Left lung (tissue), 10 donors: ENCODE results near the gene FLRT1. TPM values are rescaled to one million over a fixed set of nuclear protein-coding genes. Genes with fewer than 3 reads are reported as not detected.

Source experiments
- ATAC-seq: fragments of 200-7000 bp; cut with Tn5 transposase; one replicate; pipeline ENCODE4 v1.9.1; 2020; ENCODE audit warnings: moderate library complexity
- DNase-seq, 4 donors: peaks; one replicate each; pipeline ENCODE4 v3.0.0-alpha.2; 2013 to 2020
- H3K27ac ChIP-seq, 2 donors: fragments of 200-600 bp; sonication (generic) in 1 of 2; one replicate each; pipeline versions ENCODE4 v1.5.0 to v1.8.0; 2020 to 2021
- H3K27me3 ChIP-seq, 2 donors: fragments of 200-600 bp; sonication (generic) in 1 of 2; one replicate each; pipeline versions ENCODE4 v1.5.0 to v1.8.0; 2020 to 2021
- H3K36me3 ChIP-seq, 2 donors: fragments of 200-600 bp; sonication (generic) in 1 of 2; one replicate each; pipeline versions ENCODE4 v1.5.0 to v1.8.0; 2020 to 2021
- H3K4me1 ChIP-seq, 2 donors: fragments of 200-600 bp; one replicate each; pipeline ENCODE4 v1.8.0; 2021
- H3K4me3 ChIP-seq, 2 donors: fragments of 200-600 bp; sonication (generic) in 1 of 2; one replicate each; pipeline versions ENCODE4 v1.5.0 to v1.8.0; 2020 to 2021; ENCODE audit warnings: mild to moderate bottlenecking in 1 of 2
- H3K9me3 ChIP-seq, 2 donors: fragments of 200-600 bp; sonication (generic) in 1 of 2; one replicate each; pipeline versions ENCODE4 v1.5.0 to v1.8.0; 2020 to 2021
- intact Hi-C, 2 donors: fragments of 100-400 bp; cut with DNase I; formaldehyde crosslinking; loops; one replicate each; pipeline versions ENCODE4 v1.11.2 to v1.14.2; 2022
- polyA plus RNA-seq, 6 donors: library from polyadenylated mRNA; unstranded; fragments of 120-200 nt; gene quantifications; one replicate each; pipeline ENCODE4 v1.2.1, GENCODE V29; 2013; ENCODE audit not compliant: insufficient read length in 6 of 6
- total RNA-seq, 2 donors: library from RNA; stranded (reverse); fragmentation: NEBNext Ultra II Directional; extraction: Animal tissue kit (Norgen Biotek cat#: 25700); gene quantifications; one replicate each; pipeline ENCODE4 v1.2.1, GENCODE V29; 2021
- TF ChIP-seq, protein P1 (sequence below), 2 donors: fragments of 200-600 bp; sonication (generic) in 1 of 2; IDR thresholded peaks; one replicate each; pipeline versions ENCODE4 v1.5.0 to v1.8.0; 2021; ENCODE audit warnings: antibody characterized with exemption in 2 of 2
- donor health status: DM: no; HTN: yes; CAD: no.
- donor health status: DM: no; HTN: no; CAD: no.

The FLRT1 gene
- total and polyA plus RNA-seq, 8 donors, result 0.15 to 5.5 (median 3.8) TPM

DNA sequence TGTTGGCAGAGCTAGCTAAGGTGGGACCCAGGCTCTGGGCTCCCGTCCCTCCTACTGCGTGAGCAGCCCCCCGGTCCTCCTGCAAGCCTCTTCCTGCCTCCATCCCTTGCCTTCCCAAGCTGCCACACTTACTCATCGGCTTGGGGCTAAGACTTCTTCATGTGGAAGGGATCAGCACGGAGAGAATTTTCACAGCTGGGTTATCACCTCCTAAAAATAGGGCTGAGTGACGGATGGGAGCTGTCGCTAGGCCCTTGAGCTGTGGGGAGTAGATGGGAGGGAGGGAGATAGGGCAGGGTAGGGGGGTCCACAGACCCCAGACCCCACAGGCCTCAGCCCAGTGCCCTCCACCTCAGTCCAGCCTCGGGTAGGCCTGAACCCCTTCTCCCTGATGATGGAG, 41.0 kb downstream of the FLRT1 start:
- no peaks in the 10 kb centered on the region for H3K36me3 ChIP-seq
- peaks cover 0 to 8% of the 10 kb centered on the region in 2 donors for H3K4me1 ChIP-seq
- intact Hi-C loops, result no loop called here
- no peak overlapping the region for H3K27ac ChIP-seq
- H3K27me3 ChIP-seq, result no peaks in the 10 kb centered on the region
- no peak overlapping the region for H3K4me3 ChIP-seq
- DNase-seq, result no peak
- no peaks in the 10 kb centered on the region for H3K9me3 ChIP-seq
- TF ChIP-seq, protein P1, sequence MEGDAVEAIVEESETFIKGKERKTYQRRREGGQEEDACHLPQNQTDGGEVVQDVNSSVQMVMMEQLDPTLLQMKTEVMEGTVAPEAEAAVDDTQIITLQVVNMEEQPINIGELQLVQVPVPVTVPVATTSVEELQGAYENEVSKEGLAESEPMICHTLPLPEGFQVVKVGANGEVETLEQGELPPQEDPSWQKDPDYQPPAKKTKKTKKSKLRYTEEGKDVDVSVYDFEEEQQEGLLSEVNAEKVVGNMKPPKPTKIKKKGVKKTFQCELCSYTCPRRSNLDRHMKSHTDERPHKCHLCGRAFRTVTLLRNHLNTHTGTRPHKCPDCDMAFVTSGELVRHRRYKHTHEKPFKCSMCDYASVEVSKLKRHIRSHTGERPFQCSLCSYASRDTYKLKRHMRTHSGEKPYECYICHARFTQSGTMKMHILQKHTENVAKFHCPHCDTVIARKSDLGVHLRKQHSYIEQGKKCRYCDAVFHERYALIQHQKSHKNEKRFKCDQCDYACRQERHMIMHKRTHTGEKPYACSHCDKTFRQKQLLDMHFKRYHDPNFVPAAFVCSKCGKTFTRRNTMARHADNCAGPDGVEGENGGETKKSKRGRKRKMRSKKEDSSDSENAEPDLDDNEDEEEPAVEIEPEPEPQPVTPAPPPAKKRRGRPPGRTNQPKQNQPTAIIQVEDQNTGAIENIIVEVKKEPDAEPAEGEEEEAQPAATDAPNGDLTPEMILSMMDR (IDR thresholded peaks at IDR 0.05), result no peak
- ATAC-seq, result no peak

DNA sequence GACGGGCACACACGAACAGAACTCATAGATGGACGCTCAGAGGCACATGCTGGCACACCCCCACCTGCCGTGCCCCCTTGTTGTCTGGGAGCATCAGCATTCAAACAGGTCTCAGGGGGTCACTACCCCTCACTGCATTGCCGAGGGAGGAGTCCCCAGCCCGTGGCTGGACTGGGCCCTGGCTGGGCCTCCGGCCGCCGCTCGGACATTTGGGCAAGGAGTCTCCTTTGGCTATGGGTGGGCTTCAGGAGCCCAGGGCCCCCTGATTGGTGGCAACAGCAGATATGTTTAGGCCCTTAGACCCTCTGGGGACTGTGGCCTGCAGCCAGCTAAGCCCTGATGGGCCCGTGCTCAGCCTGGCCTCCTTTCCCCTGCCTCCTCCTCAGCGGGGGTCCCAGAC, 41.9 kb downstream of the FLRT1 start:
- Histone ChIP-seq H3K9me3 (no peaks in the 10 kb centered on the region), H3K27me3 (no peaks in the 10 kb centered on the region), H3K27ac (no peak overlapping the region), H3K4me1 (peaks cover 0 to 8% of the 10 kb centered on the region in 2 donors), H3K4me3 (no peak overlapping the region), H3K36me3 (no peaks in the 10 kb centered on the region)
- intact Hi-C loops, result no loop called here
- TF ChIP-seq, protein P1 (IDR thresholded peaks at IDR 0.05), result no peak
- ATAC-seq (no peak), DNase-seq (no peak)

DNA sequence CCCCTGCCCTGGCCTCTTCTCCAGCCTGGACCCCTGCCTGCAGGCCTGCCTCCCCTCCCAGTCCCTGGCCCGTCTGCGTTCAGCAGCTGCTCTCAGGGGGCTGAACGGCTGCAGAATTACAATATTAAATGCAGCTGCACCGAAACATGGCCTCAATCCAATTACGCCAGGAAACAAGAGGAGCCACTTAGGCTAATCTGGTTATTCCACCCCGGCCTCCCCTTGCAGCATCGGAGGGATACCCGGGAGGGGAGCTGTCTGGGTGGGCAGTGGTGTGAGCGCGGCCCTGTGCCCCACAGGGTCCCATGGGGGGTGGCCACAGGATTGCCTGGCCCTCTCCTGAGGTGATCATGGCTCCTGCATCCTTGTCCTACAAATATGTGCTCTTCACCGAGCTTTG, 42.6 kb downstream of the FLRT1 start:
- Histone ChIP-seq H3K27ac (no peak overlapping the region), H3K9me3 (no peaks in the 10 kb centered on the region), H3K4me3 (no peak overlapping the region), H3K36me3 (no peaks in the 10 kb centered on the region), H3K27me3 (no peaks in the 10 kb centered on the region), H3K4me1 (peaks cover 0 to 8% of the 10 kb centered on the region in 2 donors)
- DNase-seq (peak in 1 of 4 donors; percentile 63), ATAC-seq (no peak)
- intact Hi-C loops, result no loop called here
- TF ChIP-seq, protein P1 (IDR thresholded peaks at IDR 0.05), result no peak

DNA sequence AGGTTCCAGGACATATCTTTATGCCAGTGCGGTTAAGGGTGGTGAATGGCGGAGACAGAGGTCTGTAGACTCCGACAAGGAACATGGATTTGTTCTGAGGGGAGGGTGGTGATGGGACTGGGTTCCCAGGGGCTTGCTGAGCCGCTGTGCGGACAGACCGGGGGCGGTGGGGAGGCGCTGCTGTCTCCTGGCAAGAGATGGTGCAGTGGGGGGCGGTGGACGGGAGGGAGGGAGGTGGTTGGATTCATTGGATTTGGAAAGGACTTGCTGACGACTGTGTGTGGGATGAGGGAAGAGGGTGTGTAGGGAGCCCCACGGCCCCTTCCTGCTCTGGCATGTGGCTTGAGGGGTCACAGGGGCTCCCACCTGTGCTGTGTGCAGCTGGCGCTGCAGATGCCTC, 43.2 kb downstream of the FLRT1 start:
- no peak overlapping the region for H3K4me3 ChIP-seq
- intact Hi-C loops, result no loop called here
- peaks cover 0 to 6% of the 10 kb centered on the region in 2 donors for H3K4me1 ChIP-seq

DNA sequence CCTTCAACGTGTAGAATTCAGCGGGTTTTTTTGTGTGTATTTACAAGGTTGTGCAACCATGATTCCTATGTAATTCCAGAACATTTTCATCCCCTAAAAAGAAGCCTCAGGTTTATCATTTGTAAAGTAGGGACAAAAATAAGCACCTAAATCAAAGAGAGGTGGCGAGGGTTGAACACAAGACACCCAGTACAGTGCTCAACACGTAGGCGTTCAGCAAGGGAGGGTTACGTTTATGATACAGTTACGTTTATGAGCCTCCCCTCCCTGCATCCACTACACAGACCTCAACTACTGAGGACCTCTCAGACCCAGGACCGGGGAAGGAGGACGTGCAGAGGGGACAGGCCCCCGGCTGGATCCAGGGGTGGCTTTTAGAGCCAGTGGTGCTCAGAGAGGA, 44.7 kb downstream of the FLRT1 start:
- Histone ChIP-seq H3K4me1 (no peaks in the 10 kb centered on the region), H3K36me3 (no peaks in the 10 kb centered on the region), H3K27ac (no peak overlapping the region), H3K27me3 (no peaks in the 10 kb centered on the region), H3K4me3 (no peak overlapping the region), H3K9me3 (no peaks in the 10 kb centered on the region)
- ATAC-seq (no peak), DNase-seq (no peak)
- TF ChIP-seq, protein P1 (IDR thresholded peaks at IDR 0.05), result no peak
- intact Hi-C loops, result no loop called here

More for the DNA sequence above, 43.2 kb downstream of the FLRT1 start:
- Histone ChIP-seq H3K27ac (no peak overlapping the region), H3K27me3 (no peaks in the 10 kb centered on the region), H3K9me3 (no peaks in the 10 kb centered on the region), H3K36me3 (no peaks in the 10 kb centered on the region)
- TF ChIP-seq, protein P1 (IDR thresholded peaks at IDR 0.05), result no peak
- DNase-seq, result no peak
- no peak for ATAC-seq
